GM12865 (cell line): ENCODE results near the gene MYL5.

Experiments
- DNase-seq: peaks from one replicate; pipeline ENCODE4 v3.0.0; 2010; ENCODE audit warnings: low read depth
- H3K4me3 ChIP-seq: 2 replicates; pipeline ENCODE4 v1.5.1; 2011; ENCODE audit warnings: mild to moderate bottlenecking, low read depth, low read length, control low read depth
- CTCF ChIP-seq: IDR thresholded peaks from 2 replicates; pipeline ENCODE4 v1.5.1; 2011; ENCODE audit warnings: low read length, control low read depth, low read depth, inconsistent platforms; ENCODE audit not compliant: insufficient read depth; ENCODE audit errors: missing control alignments

MYL5 gene

GRCh38 chr4:709348-709747 lies 35.0 kb downstream of the MYL5 start:
- no peak for DNase-seq
- TF ChIP-seq CTCF, result no peak
- H3K4me3 ChIP-seq, result no peak overlapping the region

GRCh38 chr4:710116-710515 lies 35.8 kb downstream of the MYL5 start:
- DNase-seq, result no peak
- H3K4me3 ChIP-seq, result no peak overlapping the region
- TF ChIP-seq CTCF, result no peak

- no peak for TF ChIP-seq CTCF
- H3K4me3 ChIP-seq, result no peak overlapping the region
- DNase-seq, result no peak
Measured at GRCh38 chr4:710916-711315, 36.6 kb downstream of the MYL5 start.

- DNase-seq, result no peak
- TF ChIP-seq CTCF, result no peak
- no peak overlapping the region for H3K4me3 ChIP-seq
Measured at GRCh38 chr4:712093-712492, 37.8 kb downstream of the MYL5 start.

GRCh38 chr4:712916-713632 lies 38.7 kb downstream of the MYL5 start:
- no peak overlapping the region for H3K4me3 ChIP-seq
- no peak for TF ChIP-seq CTCF
- DNase-seq, result no peak

GRCh38 chr4:714087-714486 lies 39.7 kb downstream of the MYL5 start:
- no peak for TF ChIP-seq CTCF
- no peak overlapping the region for H3K4me3 ChIP-seq
- DNase-seq, result no peak
